ENCODE results near the gene ANKRD66. TPM values are rescaled to one million over a fixed set of nuclear protein-coding genes. Genes with fewer than 3 reads are reported as not detected.
"Not testable (repeated sequence)": the region's sequence is repeated elsewhere in the genome, so short reads cannot be mapped to it uniquely, and the experiment has no call there.

The ANKRD66 gene
- total RNA-seq, 1 donor from 2014 or later, result not detected

DNA sequence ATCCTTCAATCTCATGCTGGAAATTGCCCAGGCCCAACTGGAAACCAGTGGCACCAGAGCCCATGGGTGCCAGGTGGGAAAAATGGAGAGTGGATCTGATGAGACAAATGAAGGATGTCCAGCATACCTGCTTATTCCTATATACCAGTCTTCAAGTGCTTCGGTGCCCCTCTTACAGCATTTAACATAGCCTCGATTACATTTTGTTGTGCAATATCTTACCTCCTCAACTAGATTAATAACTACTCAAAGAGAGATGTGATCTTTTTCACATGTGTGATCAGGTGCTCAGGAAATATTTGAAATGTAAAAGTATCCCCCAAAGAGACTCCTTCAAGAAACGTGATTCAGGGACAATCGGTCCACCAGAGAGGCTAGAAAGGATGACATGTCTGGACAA is 4.8 kb upstream of the ANKRD66 start:
- Mint-ChIP-seq H3K4me1 (ENCODE audit: unreplicated experiment) (no peaks in the 10 kb centered on the region), H3K27ac (ENCODE audit: unreplicated experiment) (no peak overlapping the region), H3K27me3 (ENCODE audit: unreplicated experiment) (peaks cover 28% of the 10 kb centered on the region), H3K4me3 (ENCODE audit: unreplicated experiment) (no peak overlapping the region), H3K36me3 (ENCODE audit: unreplicated experiment) (no peaks in the 10 kb centered on the region), H3K9me3 (ENCODE audit: unreplicated experiment) (no peaks in the 10 kb centered on the region)
- no peak for DNase-seq (ENCODE audit: extremely low spot score, unreplicated experiment)
- TF ChIP-seq, protein P1, sequence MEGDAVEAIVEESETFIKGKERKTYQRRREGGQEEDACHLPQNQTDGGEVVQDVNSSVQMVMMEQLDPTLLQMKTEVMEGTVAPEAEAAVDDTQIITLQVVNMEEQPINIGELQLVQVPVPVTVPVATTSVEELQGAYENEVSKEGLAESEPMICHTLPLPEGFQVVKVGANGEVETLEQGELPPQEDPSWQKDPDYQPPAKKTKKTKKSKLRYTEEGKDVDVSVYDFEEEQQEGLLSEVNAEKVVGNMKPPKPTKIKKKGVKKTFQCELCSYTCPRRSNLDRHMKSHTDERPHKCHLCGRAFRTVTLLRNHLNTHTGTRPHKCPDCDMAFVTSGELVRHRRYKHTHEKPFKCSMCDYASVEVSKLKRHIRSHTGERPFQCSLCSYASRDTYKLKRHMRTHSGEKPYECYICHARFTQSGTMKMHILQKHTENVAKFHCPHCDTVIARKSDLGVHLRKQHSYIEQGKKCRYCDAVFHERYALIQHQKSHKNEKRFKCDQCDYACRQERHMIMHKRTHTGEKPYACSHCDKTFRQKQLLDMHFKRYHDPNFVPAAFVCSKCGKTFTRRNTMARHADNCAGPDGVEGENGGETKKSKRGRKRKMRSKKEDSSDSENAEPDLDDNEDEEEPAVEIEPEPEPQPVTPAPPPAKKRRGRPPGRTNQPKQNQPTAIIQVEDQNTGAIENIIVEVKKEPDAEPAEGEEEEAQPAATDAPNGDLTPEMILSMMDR (IDR thresholded peaks at IDR 0.05), result no peak

DNA sequence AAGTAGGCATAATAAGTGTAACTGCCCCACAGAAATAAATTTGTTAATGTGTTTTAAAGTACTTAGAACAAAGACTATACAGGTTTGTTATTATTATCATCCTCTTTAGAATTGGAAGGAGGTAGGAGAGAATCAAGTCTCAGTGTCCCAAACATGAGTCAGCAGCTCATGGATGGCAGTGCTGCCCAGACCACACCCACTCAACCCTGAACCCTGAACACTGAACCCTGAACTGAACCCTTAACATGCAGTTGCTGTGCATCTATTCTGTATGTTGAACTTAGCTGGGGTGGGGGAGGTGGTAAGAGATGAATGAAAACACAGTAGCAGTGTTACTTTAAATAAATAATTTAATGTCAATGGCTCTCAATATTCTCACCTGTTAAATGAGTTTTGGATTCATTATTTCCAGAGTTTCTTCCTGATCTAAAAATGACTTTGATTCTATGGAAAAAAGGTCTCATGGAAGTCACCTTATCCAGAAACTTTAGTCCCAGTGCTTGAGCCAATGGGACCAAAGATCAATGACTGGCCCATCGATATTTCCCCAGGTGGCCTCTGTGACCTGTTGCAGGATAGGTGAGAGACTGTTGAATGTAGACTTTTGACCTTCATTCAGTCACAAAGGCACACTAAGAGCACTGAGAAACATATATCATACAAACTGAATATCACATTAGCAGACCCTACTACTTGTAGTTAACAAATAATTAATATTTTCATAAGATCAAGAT is 3.1 kb upstream of the ANKRD66 start:
- no peak for DNase-seq (ENCODE audit: extremely low spot score, unreplicated experiment)
- Mint-ChIP-seq H3K36me3 (ENCODE audit: unreplicated experiment) (no peaks in the 10 kb centered on the region), H3K27me3 (ENCODE audit: unreplicated experiment) (peaks cover 13% of the 10 kb centered on the region), H3K27ac (ENCODE audit: unreplicated experiment) (no peak overlapping the region), H3K4me3 (ENCODE audit: unreplicated experiment) (no peak overlapping the region), H3K9me3 (ENCODE audit: unreplicated experiment) (no peaks in the 10 kb centered on the region), H3K4me1 (ENCODE audit: unreplicated experiment) (no peaks in the 10 kb centered on the region)
- TF ChIP-seq, protein P1 (IDR thresholded peaks at IDR 0.05), result no peak

DNA sequence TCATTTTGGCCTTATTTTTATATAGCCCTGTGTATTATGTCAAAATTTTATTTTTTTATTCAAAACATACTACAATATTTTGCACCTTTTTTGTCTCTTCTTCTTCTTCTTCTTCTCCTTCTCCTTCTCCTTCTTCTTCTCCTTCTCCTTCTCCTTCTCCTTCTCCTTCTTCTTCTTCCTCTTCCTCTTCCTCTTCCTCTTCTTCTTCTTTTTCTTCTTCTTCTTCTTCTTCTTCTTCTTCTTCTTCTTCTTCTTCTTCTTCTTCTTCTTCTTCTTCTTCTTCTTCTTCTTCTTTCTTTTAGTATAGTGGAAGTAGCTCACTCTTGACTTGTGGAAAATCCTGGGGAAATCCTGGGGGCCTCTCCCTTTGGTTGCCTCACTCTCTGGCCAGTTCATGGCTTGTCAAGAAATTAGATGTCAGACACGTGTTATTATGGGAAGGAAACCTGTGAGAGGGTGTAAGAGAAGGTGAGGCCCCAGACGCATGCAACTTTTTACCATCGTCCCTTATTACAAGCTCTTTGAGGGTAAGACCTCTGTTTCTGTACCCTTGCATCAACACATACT is 2.5 kb upstream of the ANKRD66 start:
- not testable (repeated sequence) for H3K27ac Mint-ChIP-seq (ENCODE audit: unreplicated experiment); H3K4me3 Mint-ChIP-seq (ENCODE audit: unreplicated experiment); H3K4me1 Mint-ChIP-seq (ENCODE audit: unreplicated experiment); H3K36me3 Mint-ChIP-seq (ENCODE audit: unreplicated experiment); H3K9me3 Mint-ChIP-seq (ENCODE audit: unreplicated experiment); DNase-seq (ENCODE audit: extremely low spot score, unreplicated experiment)
- H3K27me3 Mint-ChIP-seq (ENCODE audit: unreplicated experiment), result peaks cover 10% of the 10 kb centered on the region

DNA sequence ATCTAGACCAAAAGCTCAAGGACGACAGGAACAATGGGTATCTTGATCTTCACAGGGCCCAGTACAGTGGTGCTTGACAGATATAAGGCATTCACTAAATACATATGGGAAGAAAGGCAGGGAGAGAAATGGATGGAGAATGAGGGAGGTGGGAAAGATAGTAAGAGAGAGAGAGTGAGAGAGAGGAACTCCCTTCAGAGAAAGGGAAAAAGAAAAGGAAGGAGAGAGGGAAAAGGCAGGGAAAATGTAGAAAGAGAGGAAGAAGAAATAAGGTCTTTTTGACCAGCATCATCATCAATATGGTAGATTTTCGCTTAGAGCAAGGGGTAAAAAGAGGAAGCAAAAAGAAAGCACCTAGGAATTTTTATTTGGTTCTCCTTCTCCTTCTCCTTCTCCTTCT is 760 bp upstream of the ANKRD66 start:
- H3K36me3 Mint-ChIP-seq (ENCODE audit: unreplicated experiment), result no peaks in the 10 kb centered on the region
- DNase-seq (ENCODE audit: extremely low spot score, unreplicated experiment), result no peak
- peaks cover 10% of the 10 kb centered on the region for H3K27me3 Mint-ChIP-seq (ENCODE audit: unreplicated experiment)
- TF ChIP-seq, protein P1 (IDR thresholded peaks at IDR 0.05), result no peak
- no peaks in the 10 kb centered on the region for H3K9me3 Mint-ChIP-seq (ENCODE audit: unreplicated experiment)
- no peaks in the 10 kb centered on the region for H3K4me1 Mint-ChIP-seq (ENCODE audit: unreplicated experiment)
- H3K27ac Mint-ChIP-seq (ENCODE audit: unreplicated experiment), result no peak overlapping the region
- H3K4me3 Mint-ChIP-seq (ENCODE audit: unreplicated experiment), result no peak overlapping the region

DNA sequence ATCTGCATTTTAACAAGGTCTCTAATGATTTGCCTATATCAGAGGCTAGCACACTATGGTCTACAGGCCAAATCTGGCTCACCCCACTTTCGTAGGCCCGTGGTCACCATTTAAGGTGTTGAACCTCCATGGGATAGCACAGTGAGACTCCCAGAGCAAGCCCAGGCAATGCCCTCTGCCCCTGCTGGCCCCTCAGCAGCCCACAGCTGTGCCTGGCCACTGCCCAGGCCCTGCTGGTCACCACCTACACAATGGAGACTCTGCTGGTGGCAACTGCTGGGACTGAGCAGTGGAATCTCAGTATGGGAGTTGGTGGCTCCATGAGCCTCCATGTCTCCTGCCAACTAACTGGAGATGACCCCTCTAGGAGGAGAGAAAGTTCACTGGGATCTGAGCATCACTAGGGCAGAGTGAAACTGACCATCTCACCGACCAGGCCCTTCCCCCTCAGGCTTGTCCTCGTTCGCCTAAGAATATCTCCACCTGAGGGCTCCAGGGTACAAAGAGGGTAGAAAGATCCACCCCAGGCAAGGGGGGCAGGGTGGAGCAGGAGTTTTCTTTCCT is 2.3 kb downstream of the ANKRD66 start:
- H3K4me3 Mint-ChIP-seq (ENCODE audit: unreplicated experiment), result no peak overlapping the region
- no peaks in the 10 kb centered on the region for H3K4me1 Mint-ChIP-seq (ENCODE audit: unreplicated experiment)
- TF ChIP-seq, protein P1 (IDR thresholded peaks at IDR 0.05), result no peak
- DNase-seq (ENCODE audit: extremely low spot score, unreplicated experiment), result no peak
- no peaks in the 10 kb centered on the region for H3K9me3 Mint-ChIP-seq (ENCODE audit: unreplicated experiment)
- no peak overlapping the region for H3K27ac Mint-ChIP-seq (ENCODE audit: unreplicated experiment)
- H3K27me3 Mint-ChIP-seq (ENCODE audit: unreplicated experiment), result peaks cover 14% of the 10 kb centered on the region
- no peaks in the 10 kb centered on the region for H3K36me3 Mint-ChIP-seq (ENCODE audit: unreplicated experiment)
